CD14-positive monocyte (primary cell): ENCODE results near the gene KAZN. TPM values are rescaled to one million over a fixed set of nuclear protein-coding genes. Genes with fewer than 3 reads are reported as not detected.

ENCODE experiments used
- DNase-seq, 3 donors: peaks; one replicate each; pipeline ENCODE4 v3.0.0-alpha.2; 2011 to 2022
- H2AFZ ChIP-seq: 2 replicates; pipeline ENCODE4 v1.6.0; 2012; ENCODE audit warnings: mild to moderate bottlenecking, low read depth, low read length, inconsistent platforms; ENCODE audit not compliant: insufficient read depth, poor library complexity, severe bottlenecking
- H3K27ac ChIP-seq, 2 donors: 1 replicate in 1 of 2; 2 replicates in 1 of 2; pipeline ENCODE4 v1.5.1; 2012 to 2013; ENCODE audit warnings: low read length in 2 of 2, control low read depth in 1 of 2, inconsistent platforms in 1 of 2, low read depth in 1 of 2, mild to moderate bottlenecking in 1 of 2
- H3K27me3 ChIP-seq, 2 donors: one replicate each; pipeline versions ENCODE4 v1.6.0 to v1.6.1; 2011 to 2013; ENCODE audit warnings: low read length in 2 of 2; ENCODE audit not compliant: control insufficient read depth in 2 of 2, insufficient read depth in 2 of 2
- H3K36me3 ChIP-seq, 2 donors: replicated peaks in 1 of 2; 1 replicate in 1 of 2; 2 replicates in 1 of 2; pipeline versions ENCODE4 v1.5.1 to v1.6.1; 2012 to 2013; ENCODE audit warnings: low read length in 2 of 2, control low read depth in 1 of 2, inconsistent platforms in 1 of 2, mild to moderate bottlenecking in 1 of 2; ENCODE audit not compliant: insufficient read depth in 2 of 2, control insufficient read depth in 1 of 2
- H3K4me1 ChIP-seq, 2 donors: 1 replicate in 1 of 2; 2 replicates in 1 of 2; pipeline versions ENCODE4 v1.5.1 to v1.6.1; 2012 to 2013; ENCODE audit warnings: low read length in 2 of 2, control low read depth in 1 of 2, inconsistent platforms in 1 of 2, mild to moderate bottlenecking in 1 of 2, moderate library complexity in 1 of 2; ENCODE audit not compliant: insufficient read depth in 2 of 2, control insufficient read depth in 1 of 2
- H3K4me2 ChIP-seq: replicated peaks from 2 replicates; pipeline ENCODE3; 2012; ENCODE audit warnings: low read length, moderate library complexity, mild to moderate bottlenecking; ENCODE audit not compliant: poor library complexity, severe bottlenecking; ENCODE audit errors: extremely low read depth
- H3K4me3 ChIP-seq, 3 experiments: fragments of 200-600 bp in 1 of 3; sonication (generic) in 1 of 3; replicated peaks in 1 of 3; 1 replicate in 2 of 3; 2 replicates in 1 of 3; pipeline ENCODE4 v1.5.1; 2011 to 2013; ENCODE audit warnings: low read length in 3 of 3, mild to moderate bottlenecking in 3 of 3, control low read depth in 2 of 3, low read depth in 2 of 3, inconsistent platforms in 1 of 3, moderate library complexity in 1 of 3
- H3K79me2 ChIP-seq: 2 replicates; pipeline ENCODE4 v1.6.0; 2012; ENCODE audit warnings: mild to moderate bottlenecking, control low read depth, inconsistent platforms, low read length, moderate library complexity; ENCODE audit not compliant: insufficient read depth
- H3K9ac ChIP-seq: 2 replicates; pipeline ENCODE4 v1.6.0; 2017; ENCODE audit warnings: low read length, mild to moderate bottlenecking; ENCODE audit not compliant: insufficient read depth, poor library complexity, severe bottlenecking
- H3K9me3 ChIP-seq, 2 donors: replicated peaks in 1 of 2; 1 replicate in 1 of 2; 2 replicates in 1 of 2; pipeline versions ENCODE4 v1.5.1 to v1.6.1; 2012 to 2013; ENCODE audit warnings: low read length in 2 of 2, control low read depth in 1 of 2; ENCODE audit not compliant: control insufficient read depth in 1 of 2, insufficient read depth in 1 of 2
- H4K20me1 ChIP-seq: 2 replicates; pipeline ENCODE4 v1.6.0; 2012; ENCODE audit warnings: mild to moderate bottlenecking, low read length, control low read depth, moderate library complexity; ENCODE audit not compliant: insufficient read depth
- H3K27ac Mint-ChIP-seq, 7 donors: one replicate each; pipeline ENCODE4 v1.8.0; 2020; ENCODE audit warnings: mild to moderate bottlenecking in 7 of 7, mixed read lengths in 7 of 7, moderate library complexity in 6 of 7, inconsistent platforms in 2 of 7
- H3K27me3 Mint-ChIP-seq, 3 donors: one replicate each; pipeline ENCODE4 v1.8.0; 2021 to 2022; ENCODE audit warnings: low read depth in 3 of 3, mild to moderate bottlenecking in 3 of 3, mixed read lengths in 3 of 3, moderate library complexity in 3 of 3, inconsistent platforms in 1 of 3
- H3K36me3 Mint-ChIP-seq, 2 donors: one replicate each; pipeline ENCODE4 v1.8.0; 2020; ENCODE audit warnings: mixed read lengths in 2 of 2, inconsistent platforms in 1 of 2, mild to moderate bottlenecking in 1 of 2
- H3K4me1 Mint-ChIP-seq: one replicate; pipeline ENCODE4 v1.8.0; 2020; ENCODE audit warnings: mild to moderate bottlenecking, mixed read lengths
- H3K4me3 Mint-ChIP-seq, 2 donors: one replicate each; pipeline ENCODE4 v1.8.0; 2020; ENCODE audit warnings: mild to moderate bottlenecking in 2 of 2, mixed read lengths in 2 of 2, moderate library complexity in 1 of 2
- H3K9me3 Mint-ChIP-seq, 7 donors: one replicate each; pipeline ENCODE4 v1.8.0; 2020 to 2022; ENCODE audit warnings: mixed read lengths in 7 of 7, mild to moderate bottlenecking in 6 of 7, moderate library complexity in 6 of 7, inconsistent platforms in 2 of 7
- CTCF ChIP-seq: fragments of 200-600 bp; IDR thresholded peaks from one replicate; pipeline ENCODE4 v1.8.0; 2022; ENCODE audit warnings: antibody characterized with exemption, mild to moderate bottlenecking
- WGBS: methylation state at CpG from one replicate; pipeline ENCODE4 v1.1.5; 2013; ENCODE audit warnings: missing lambda C conversion rate; ENCODE audit not compliant: insufficient coverage; 5-methylcytosine and 5-hydroxymethylcytosine counted together
- intact Hi-C, 2 donors: fragments of 100-400 bp; cut with micrococcal nuclease; formaldehyde crosslinking; loops; one replicate each; pipeline versions ENCODE4 v1.15.0 to v1.15.1; 2023
- polyA plus RNA-seq, 3 donors: library from polyadenylated mRNA; depleted of rRNA in 1 of 3; unstranded in 2 of 3; stranded (reverse) in 1 of 3; fragments of 300-500 nt in 2 of 3; fragments of >200 nt in 1 of 3; fragmentation: Illumina TruSeq in 2 of 3; gene quantifications; 1 replicate in 2 of 3; 2 replicates in 1 of 3; pipeline ENCODE4 v1.2.3, GENCODE V29; 2012 to 2021

KAZN gene
- polyA plus RNA-seq, 3 donors = not detected

- H3K27ac ChIP-seq = no peak overlapping the region
- H3K36me3 Mint-ChIP-seq = no peaks in the 10 kb centered on the region
- H3K4me3 ChIP-seq = no peak overlapping the region
- H3K27ac Mint-ChIP-seq = no peak overlapping the region
- H3K27me3 ChIP-seq = no peaks in the 10 kb centered on the region
- peaks cover 3 to 4% (median 3%) of the 10 kb centered on the region in 3 donors for H3K27me3 Mint-ChIP-seq
- no peak for TF ChIP-seq CTCF
- H3K36me3 ChIP-seq = no peaks in the 10 kb centered on the region
- H3K9me3 Mint-ChIP-seq = no peaks in the 10 kb centered on the region
- H3K9me3 ChIP-seq = no peaks in the 10 kb centered on the region
- intact Hi-C loops = loop anchor here in 1 of 2 donors (10.0 kb wide), 1 partner anchor 392 kb away; no protein-coding TSS in a partner anchor
- H3K4me2 ChIP-seq = no peak overlapping the region
- 95% methylated on average over 5 of the region's 12 CpGs for WGBS
- no peak overlapping the region for H2AFZ ChIP-seq
- H3K4me1 Mint-ChIP-seq = no peaks in the 10 kb centered on the region
- no peak for DNase-seq
- H3K4me3 Mint-ChIP-seq = no peak overlapping the region
- H4K20me1 ChIP-seq = no peaks in the 10 kb centered on the region
- no peak overlapping the region for H3K9ac ChIP-seq
- no peaks in the 10 kb centered on the region for H3K79me2 ChIP-seq
- H3K4me1 ChIP-seq = no peaks in the 10 kb centered on the region
Observed at GRCh38 chr1:14912839-14913481, 314.5 kb downstream of the KAZN start.

- TF ChIP-seq CTCF = no peak
- DNase-seq = no peak
- Histone ChIP-seq H3K36me3 (no peaks in the 10 kb centered on the region), H4K20me1 (no peaks in the 10 kb centered on the region), H2AFZ (no peak overlapping the region), H3K9ac (no peak overlapping the region), H3K27me3 (no peaks in the 10 kb centered on the region), H3K4me3 (no peak overlapping the region), H3K4me1 (no peaks in the 10 kb centered on the region), H3K27ac (no peak overlapping the region), H3K79me2 (no peaks in the 10 kb centered on the region), H3K4me2 (no peak overlapping the region), H3K9me3 (no peaks in the 10 kb centered on the region)
- WGBS = 81% methylated on average over 7 of the region's 14 CpGs
- Mint-ChIP-seq H3K27me3 (peaks cover under 1 to 3% (median 2%) of the 10 kb centered on the region in 3 donors), H3K4me1 (no peaks in the 10 kb centered on the region), H3K4me3 (no peak overlapping the region), H3K27ac (no peak overlapping the region), H3K36me3 (no peaks in the 10 kb centered on the region), H3K9me3 (no peaks in the 10 kb centered on the region)
- intact Hi-C loops = loop anchor here in 1 of 2 donors (10.0 kb wide), 1 partner anchor 391 kb away; no protein-coding TSS in a partner anchor
Observed at GRCh38 chr1:14913482-14914177, 315.1 kb downstream of the KAZN start.
